ENCODE results near the gene FOSL2. TPM values are rescaled to one million over a fixed set of nuclear protein-coding genes. Genes with fewer than 3 reads are reported as not detected.

FOSL2 gene
- total RNA-seq, 1 donor from 2014 or later, result 185 TPM

DNA sequence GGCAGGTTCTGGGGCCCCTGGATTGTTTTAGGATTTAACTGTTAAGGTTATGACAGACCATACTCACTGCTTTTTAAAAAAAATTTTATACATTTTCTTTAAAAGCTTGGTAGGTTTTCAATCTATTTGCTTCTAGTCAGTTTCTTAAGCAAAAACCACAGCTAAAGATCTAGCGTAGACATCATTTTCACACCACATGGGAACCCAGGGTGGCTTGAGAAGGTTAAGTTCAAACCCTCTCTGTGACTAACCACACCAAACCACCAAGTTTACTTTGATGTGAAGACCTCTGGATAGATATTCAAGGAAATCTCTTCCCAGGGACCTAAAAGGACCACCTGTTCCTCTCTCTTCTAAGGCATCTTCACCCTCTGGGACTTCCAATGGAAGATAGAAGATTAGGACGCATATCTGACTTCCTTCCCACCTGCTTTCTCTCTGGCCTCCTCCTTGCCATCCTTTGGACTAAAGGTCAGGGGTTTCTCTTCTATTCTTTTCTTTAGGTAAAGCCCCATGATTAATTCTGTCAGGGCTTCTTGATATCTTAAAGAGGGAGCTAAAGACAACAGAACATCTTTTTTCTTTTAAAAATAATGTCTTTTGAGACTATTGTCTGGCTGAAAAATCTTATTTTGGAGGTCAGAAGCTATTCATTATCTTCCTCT, 32.3 kb downstream of the FOSL2 start:
- Histone ChIP-seq H3K36me3 (peaks cover 7 to 26% of the 10 kb centered on the region in 2 donors), H3K27ac (no peak overlapping the region), H3K27me3 (no peaks in the 10 kb centered on the region), H3K4me3 (no peak overlapping the region), H3K9me3 (no peaks in the 10 kb centered on the region), H3K4me1 (no peaks in the 10 kb centered on the region)
- no peak for DNase-seq (ENCODE audit: low spot score in 2 of 2)
- intact Hi-C loops (cut with DNase I), result no loop called here
- TF ChIP-seq, protein P1, sequence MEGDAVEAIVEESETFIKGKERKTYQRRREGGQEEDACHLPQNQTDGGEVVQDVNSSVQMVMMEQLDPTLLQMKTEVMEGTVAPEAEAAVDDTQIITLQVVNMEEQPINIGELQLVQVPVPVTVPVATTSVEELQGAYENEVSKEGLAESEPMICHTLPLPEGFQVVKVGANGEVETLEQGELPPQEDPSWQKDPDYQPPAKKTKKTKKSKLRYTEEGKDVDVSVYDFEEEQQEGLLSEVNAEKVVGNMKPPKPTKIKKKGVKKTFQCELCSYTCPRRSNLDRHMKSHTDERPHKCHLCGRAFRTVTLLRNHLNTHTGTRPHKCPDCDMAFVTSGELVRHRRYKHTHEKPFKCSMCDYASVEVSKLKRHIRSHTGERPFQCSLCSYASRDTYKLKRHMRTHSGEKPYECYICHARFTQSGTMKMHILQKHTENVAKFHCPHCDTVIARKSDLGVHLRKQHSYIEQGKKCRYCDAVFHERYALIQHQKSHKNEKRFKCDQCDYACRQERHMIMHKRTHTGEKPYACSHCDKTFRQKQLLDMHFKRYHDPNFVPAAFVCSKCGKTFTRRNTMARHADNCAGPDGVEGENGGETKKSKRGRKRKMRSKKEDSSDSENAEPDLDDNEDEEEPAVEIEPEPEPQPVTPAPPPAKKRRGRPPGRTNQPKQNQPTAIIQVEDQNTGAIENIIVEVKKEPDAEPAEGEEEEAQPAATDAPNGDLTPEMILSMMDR (IDR thresholded peaks at IDR 0.05), result no peak

DNA sequence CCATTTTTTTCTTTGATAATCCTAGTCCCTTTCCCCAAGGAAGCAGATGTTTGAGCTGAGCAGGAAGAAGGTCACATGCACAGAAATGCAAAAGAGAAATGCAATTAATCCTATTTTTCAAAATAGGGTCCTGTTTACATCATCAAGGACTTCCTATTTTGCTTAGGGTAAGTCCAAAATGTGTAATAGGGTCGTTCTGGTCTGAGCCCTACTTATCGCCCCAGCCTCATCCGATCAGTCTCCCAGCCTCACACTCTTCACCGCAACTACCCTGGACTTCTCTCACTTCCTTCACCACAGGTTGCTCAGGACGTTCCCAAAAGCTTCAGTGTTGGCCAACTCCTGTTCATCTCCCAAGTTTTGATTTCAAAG, 32.8 kb downstream of the FOSL2 start:
- DNase-seq (ENCODE audit: low spot score in 2 of 2), result no peak
- intact Hi-C loops (cut with DNase I), result no loop called here
- TF ChIP-seq, protein P1 (IDR thresholded peaks at IDR 0.05), result no peak
- H3K4me3 ChIP-seq, result no peak overlapping the region
- peaks cover 3 to 20% of the 10 kb centered on the region in 2 donors for H3K36me3 ChIP-seq
- no peak overlapping the region for H3K27ac ChIP-seq
- H3K27me3 ChIP-seq, result no peaks in the 10 kb centered on the region
- H3K9me3 ChIP-seq, result no peaks in the 10 kb centered on the region
- H3K4me1 ChIP-seq, result no peaks in the 10 kb centered on the region

DNA sequence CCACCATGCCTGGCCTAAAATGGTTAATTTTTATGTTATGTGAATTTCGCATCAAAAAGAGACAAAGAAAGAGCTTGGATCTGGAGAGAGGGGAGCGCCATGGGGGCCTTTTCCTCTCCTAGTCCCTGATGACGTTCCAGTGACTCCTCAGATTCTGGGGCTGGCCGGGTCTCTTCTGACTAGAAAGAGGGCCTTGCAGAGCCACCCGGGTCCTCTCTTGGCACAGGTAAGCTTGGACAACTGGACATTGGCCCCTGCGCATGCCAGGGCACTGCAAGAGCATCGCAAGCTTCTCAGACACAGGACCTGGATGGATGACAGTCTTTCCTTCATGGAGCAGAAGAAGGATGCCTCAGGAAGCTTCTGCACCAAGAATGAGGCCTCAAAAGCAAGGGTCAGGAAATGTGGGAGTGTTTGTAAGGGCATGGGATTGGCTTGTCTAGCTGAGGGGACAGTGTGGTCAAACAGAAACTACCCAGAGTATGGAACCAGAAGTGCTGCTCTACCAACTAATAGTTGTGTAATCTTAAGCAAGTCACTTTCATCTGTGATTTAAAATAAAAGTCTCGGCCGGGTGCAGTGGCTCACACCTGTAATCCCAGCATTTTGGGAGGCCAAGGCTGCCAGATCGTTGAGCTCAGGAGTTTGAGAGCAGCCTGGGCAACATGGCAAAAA, 35.2 kb downstream of the FOSL2 start:
- Histone ChIP-seq H3K27me3 (no peaks in the 10 kb centered on the region), H3K4me1 (no peaks in the 10 kb centered on the region), H3K4me3 (no peak overlapping the region), H3K27ac (no peak overlapping the region), H3K36me3 (peaks cover 0 to 7% of the 10 kb centered on the region in 2 donors), H3K9me3 (no peaks in the 10 kb centered on the region)
- intact Hi-C loops (cut with DNase I), result no loop called here
- TF ChIP-seq, protein P1 (IDR thresholded peaks at IDR 0.05), result no peak
- no peak for DNase-seq (ENCODE audit: low spot score in 2 of 2)

DNA sequence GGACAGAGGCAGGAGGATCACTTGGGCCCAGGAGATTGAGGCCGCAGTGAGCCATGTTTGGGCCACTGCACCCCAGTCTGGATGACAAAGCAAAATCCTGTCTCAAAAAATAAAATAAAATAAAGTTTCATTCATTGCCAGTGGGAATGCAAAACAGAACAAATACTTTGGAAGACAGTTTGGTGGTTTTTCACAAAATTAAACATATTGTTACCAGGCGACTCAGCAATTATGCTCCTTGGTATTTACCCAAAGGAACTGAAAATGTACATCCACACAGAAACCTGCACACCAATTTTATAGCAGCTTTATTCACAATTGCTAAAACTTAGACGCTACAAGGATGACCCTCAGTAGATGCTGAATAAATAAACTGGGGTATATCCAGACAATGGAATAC, 35.8 kb downstream of the FOSL2 start:
- no peak overlapping the region for H3K4me3 ChIP-seq

DNA sequence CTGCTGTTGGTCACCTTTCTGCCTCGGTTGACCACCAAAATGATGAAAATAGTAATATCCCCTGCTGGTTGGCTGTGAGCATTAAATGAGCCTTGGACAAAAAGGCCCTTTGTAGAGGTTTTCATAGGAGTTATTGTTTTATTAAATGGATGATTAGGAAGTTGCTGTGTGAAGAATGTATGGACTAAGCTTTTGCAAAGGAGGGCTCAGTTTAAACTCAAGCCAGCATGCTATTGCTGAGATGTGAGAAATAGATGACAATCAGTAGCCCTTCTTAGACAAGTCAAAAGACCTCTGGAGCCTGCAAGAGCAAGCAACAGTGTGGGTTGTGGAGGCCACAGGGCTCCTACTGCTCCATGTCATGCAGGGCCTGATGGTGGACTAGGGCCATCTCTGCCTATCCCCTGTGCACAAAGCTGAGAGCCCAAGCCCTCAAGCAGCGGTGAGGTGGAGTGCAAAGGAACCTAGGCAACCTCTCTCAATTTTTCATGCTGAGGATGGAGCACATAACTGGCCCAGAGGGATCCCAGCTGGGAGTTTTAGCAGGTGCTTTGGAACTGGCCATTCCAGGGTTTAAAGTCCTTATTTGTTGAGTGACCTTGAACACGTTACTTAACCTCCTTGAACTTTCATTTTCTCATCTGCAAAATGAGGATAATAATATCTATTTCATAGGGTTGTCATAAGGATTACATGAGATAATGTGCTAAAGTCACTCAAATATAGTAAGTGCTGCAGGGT, 37.1 kb downstream of the FOSL2 start:
- no peak for DNase-seq (ENCODE audit: low spot score in 2 of 2)
- TF ChIP-seq, protein P1 (IDR thresholded peaks at IDR 0.05), result no peak
- Histone ChIP-seq H3K9me3 (no peaks in the 10 kb centered on the region), H3K27me3 (no peaks in the 10 kb centered on the region), H3K4me1 (no peaks in the 10 kb centered on the region), H3K36me3 (peaks cover 0 to 6% of the 10 kb centered on the region in 2 donors), H3K4me3 (no peak overlapping the region), H3K27ac (no peak overlapping the region)
- intact Hi-C loops (cut with DNase I), result no loop called here

More for the DNA sequence above, 35.8 kb downstream of the FOSL2 start:
- H3K27ac ChIP-seq, result no peak overlapping the region
- peaks cover 0 to 7% of the 10 kb centered on the region in 2 donors for H3K36me3 ChIP-seq
- no peak for DNase-seq (ENCODE audit: low spot score in 2 of 2)
- TF ChIP-seq, protein P1 (IDR thresholded peaks at IDR 0.05), result no peak
- H3K4me1 ChIP-seq, result no peaks in the 10 kb centered on the region
- H3K9me3 ChIP-seq, result no peaks in the 10 kb centered on the region
- no peaks in the 10 kb centered on the region for H3K27me3 ChIP-seq
- intact Hi-C loops (cut with DNase I), result no loop called here

Measured in ascending aorta (tissue), 2 donors.